ENCODE measurements around the gene ECI2. TPM values are rescaled to one million over a fixed set of nuclear protein-coding genes. Genes with fewer than 3 reads are reported as not detected.

The ECI2 gene
- total and polyA plus RNA-seq, 2 experiments from 2014 or later: 63.7 to 102 TPM

DNA sequence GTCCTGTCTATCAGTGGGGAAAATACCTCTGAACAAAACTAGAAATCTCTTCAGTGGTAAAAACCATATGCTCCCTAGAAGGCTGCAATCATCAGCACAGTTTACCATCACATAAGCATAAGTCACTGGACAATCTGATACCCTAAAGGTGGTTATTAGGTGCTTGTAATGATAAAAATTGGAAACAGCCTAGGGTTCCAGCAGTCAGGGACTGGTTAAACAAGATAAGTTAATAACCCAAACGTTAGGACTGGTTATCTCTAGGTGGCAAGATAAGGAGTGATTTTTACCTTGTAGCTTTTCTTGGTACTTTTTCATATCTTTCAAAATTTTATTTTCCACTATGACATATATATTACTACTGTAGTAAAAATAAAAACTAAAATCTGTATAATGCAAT is 11.0 kb downstream of the ECI2 start (continued):
- TF ChIP-seq EZH2phosphoT487 (IDR thresholded peaks at IDR 0.05; ENCODE audit: unreplicated experiment) (no peak), POLR2AphosphoS5 (IDR thresholded peaks at IDR 0.05; ENCODE audit: low read depth) (no peak), CREB1 (CRISPR knock-in tag; IDR thresholded peaks at IDR 0.05; ENCODE audit: low read depth) (no peak), EZH2 (IDR thresholded peaks at IDR 0.05; ENCODE audit: low read depth, unreplicated experiment) (no peak), ETS1 (IDR thresholded peaks at IDR 0.05) (no peak)
- TF ChIP-seq, protein P1, sequence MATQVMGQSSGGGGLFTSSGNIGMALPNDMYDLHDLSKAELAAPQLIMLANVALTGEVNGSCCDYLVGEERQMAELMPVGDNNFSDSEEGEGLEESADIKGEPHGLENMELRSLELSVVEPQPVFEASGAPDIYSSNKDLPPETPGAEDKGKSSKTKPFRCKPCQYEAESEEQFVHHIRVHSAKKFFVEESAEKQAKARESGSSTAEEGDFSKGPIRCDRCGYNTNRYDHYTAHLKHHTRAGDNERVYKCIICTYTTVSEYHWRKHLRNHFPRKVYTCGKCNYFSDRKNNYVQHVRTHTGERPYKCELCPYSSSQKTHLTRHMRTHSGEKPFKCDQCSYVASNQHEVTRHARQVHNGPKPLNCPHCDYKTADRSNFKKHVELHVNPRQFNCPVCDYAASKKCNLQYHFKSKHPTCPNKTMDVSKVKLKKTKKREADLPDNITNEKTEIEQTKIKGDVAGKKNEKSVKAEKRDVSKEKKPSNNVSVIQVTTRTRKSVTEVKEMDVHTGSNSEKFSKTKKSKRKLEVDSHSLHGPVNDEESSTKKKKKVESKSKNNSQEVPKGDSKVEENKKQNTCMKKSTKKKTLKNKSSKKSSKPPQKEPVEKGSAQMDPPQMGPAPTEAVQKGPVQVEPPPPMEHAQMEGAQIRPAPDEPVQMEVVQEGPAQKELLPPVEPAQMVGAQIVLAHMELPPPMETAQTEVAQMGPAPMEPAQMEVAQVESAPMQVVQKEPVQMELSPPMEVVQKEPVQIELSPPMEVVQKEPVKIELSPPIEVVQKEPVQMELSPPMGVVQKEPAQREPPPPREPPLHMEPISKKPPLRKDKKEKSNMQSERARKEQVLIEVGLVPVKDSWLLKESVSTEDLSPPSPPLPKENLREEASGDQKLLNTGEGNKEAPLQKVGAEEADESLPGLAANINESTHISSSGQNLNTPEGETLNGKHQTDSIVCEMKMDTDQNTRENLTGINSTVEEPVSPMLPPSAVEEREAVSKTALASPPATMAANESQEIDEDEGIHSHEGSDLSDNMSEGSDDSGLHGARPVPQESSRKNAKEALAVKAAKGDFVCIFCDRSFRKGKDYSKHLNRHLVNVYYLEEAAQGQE (IDR thresholded peaks at IDR 0.05; ENCODE audit: unreplicated experiment): no peak

- H3K36me3 Mint-ChIP-seq (ENCODE audit: low read depth): peaks cover 31% of the 10 kb centered on the region; the same call in 2 of the 3 replicates
- H3K36me3 ChIP-seq (ENCODE audit: insufficient read depth): peaks cover 22% of the 10 kb centered on the region
- H3F3A ChIP-seq (replicated peaks; ENCODE audit: low read depth): no peaks in the 10 kb centered on the region
- H3K9me3 Mint-ChIP-seq: no peaks in the 10 kb centered on the region
- no peaks in the 10 kb centered on the region; the same call in 1 of the 2 replicates for H4K20me1 ChIP-seq (replicated peaks; ENCODE audit: insufficient read depth)
- H3K27ac Mint-ChIP-seq: no peak overlapping the region
- H3K79me2 ChIP-seq (replicated peaks; ENCODE audit: insufficient read depth): no peaks in the 10 kb centered on the region
- H3K27me3 ChIP-seq (ENCODE audit: insufficient read depth): no peaks in the 10 kb centered on the region
- no peaks in the 10 kb centered on the region for H3K4me1 ChIP-seq (ENCODE audit: insufficient read depth)
- no peak overlapping the region for H3K4me2 ChIP-seq
- TF ChIP-seq ZNF331 (CRISPR knock-in tag; IDR thresholded peaks at IDR 0.05; ENCODE audit: low read depth): no peak
- TF ChIP-seq, protein P1 (IDR thresholded peaks at IDR 0.05; ENCODE audit: unreplicated experiment): no peak
- no peak for TF ChIP-seq STAT1 (IDR thresholded peaks at IDR 0.05; ENCODE audit: unreplicated experiment)
- no peak for TF ChIP-seq CREB1 (CRISPR knock-in tag; IDR thresholded peaks at IDR 0.05; ENCODE audit: low read depth)
- no peak for TF ChIP-seq ETS1 (IDR thresholded peaks at IDR 0.05)
- no peak for TF ChIP-seq ZNF114 (CRISPR knock-in tag; IDR thresholded peaks at IDR 0.05)
- TF ChIP-seq EZH2phosphoT487 (IDR thresholded peaks at IDR 0.05; ENCODE audit: unreplicated experiment): no peak
- H3K4me1 Mint-ChIP-seq: no peaks in the 10 kb centered on the region
- no peaks in the 10 kb centered on the region for H3K27me3 Mint-ChIP-seq (ENCODE audit: insufficient read depth, low read depth, poor library complexity)
- H3K4me3 ChIP-seq: no peak overlapping the region
- H3K9me2 ChIP-seq (ENCODE audit: insufficient read depth): no peaks in the 10 kb centered on the region
- DNase-seq (ENCODE audit: low spot score) (no peak), ATAC-seq (no peak)
- no peak overlapping the region for H3K4me3 Mint-ChIP-seq
- no peak overlapping the region for H2AFZ ChIP-seq
- H3K27ac ChIP-seq (ENCODE audit: low read depth): no peak overlapping the region
Measured at GRCh38 chr6:4115741-4116140, 19.6 kb downstream of the ECI2 start.

Measured in GM23338 (cell line).